OCI-LY1 (cell line): Measurements from ENCODE around the gene PIEZO1.

Experiments used
- H2AFZ ChIP-seq: fragments of 200-600 bp; sonication (generic), shearing (Covaris generic); 2 replicates; pipeline ENCODE4 v1.6.0; 2014; ENCODE audit warnings: antibody characterized with exemption, mild to moderate bottlenecking, low read length
- H3F3A ChIP-seq: fragments of 200-600 bp; sonication (generic), shearing (Covaris generic); 2 replicates; pipeline ENCODE4 v1.6.0; 2014; ENCODE audit warnings: mild to moderate bottlenecking, antibody characterized with exemption, low read length, moderate library complexity; ENCODE audit not compliant: insufficient read depth
- H3K27ac ChIP-seq: fragments of 200-600 bp; sonication (generic); 2 replicates; pipeline ENCODE4 v1.5.1; 2014; ENCODE audit warnings: low read length, mixed run types, mild to moderate bottlenecking, low read depth; ENCODE audit not compliant: poor library complexity, severe bottlenecking
- H3K27me3 ChIP-seq: fragments of 200-600 bp; sonication (generic); 2 replicates; pipeline ENCODE4 v1.6.0; 2014; ENCODE audit warnings: antibody characterized with exemption, mild to moderate bottlenecking, low read length, moderate library complexity; ENCODE audit not compliant: insufficient read depth
- H3K36me3 ChIP-seq: fragments of 200-600 bp; sonication (generic); 2 replicates; pipeline ENCODE4 v1.6.1; 2014; ENCODE audit warnings: mild to moderate bottlenecking, antibody characterized with exemption, low read length, moderate library complexity, mixed read lengths; ENCODE audit not compliant: insufficient read depth
- H3K4me1 ChIP-seq: fragments of 200-600 bp; sonication (generic); 2 replicates; pipeline ENCODE4 v1.5.1; 2014; ENCODE audit warnings: mild to moderate bottlenecking, low read length, moderate library complexity; ENCODE audit not compliant: insufficient read depth, severe bottlenecking
- H3K4me2 ChIP-seq: fragments of 200-600 bp; sonication (generic), shearing (Covaris generic); 2 replicates; pipeline ENCODE4 v1.6.1; 2014; ENCODE audit warnings: low read length
- H3K4me3 ChIP-seq: fragments of 200-600 bp; sonication (generic); 2 replicates; pipeline ENCODE4 v1.5.1; 2014; ENCODE audit warnings: low read length, low read depth, mild to moderate bottlenecking, mixed read lengths; ENCODE audit not compliant: poor library complexity, severe bottlenecking
- H3K79me2 ChIP-seq: fragments of 200-600 bp; shearing (Covaris generic); 2 replicates; pipeline ENCODE4 v1.6.1; 2016; ENCODE audit warnings: mixed run types, low read length, mixed read lengths; ENCODE audit not compliant: insufficient read depth
- H3K9ac ChIP-seq: fragments of 200-600 bp; sonication (generic), shearing (Covaris generic); 2 replicates; pipeline ENCODE4 v1.6.1; 2014; ENCODE audit warnings: mild to moderate bottlenecking, low read length, mixed read lengths
- H3K9me2 ChIP-seq: fragments of 200-600 bp; sonication (generic), shearing (Covaris generic); 2 replicates; pipeline ENCODE4 v1.6.1; 2014; ENCODE audit warnings: low read depth, mild to moderate bottlenecking, low read length, mixed read lengths
- H3K9me3 ChIP-seq: fragments of 200-600 bp; shearing (Covaris generic); 2 replicates; pipeline ENCODE4 v1.6.1; 2014; ENCODE audit warnings: low read length, mixed read lengths
- H4K20me1 ChIP-seq: fragments of 200-600 bp; sonication (generic), shearing (Covaris generic); 2 replicates; pipeline ENCODE4 v1.6.0; 2016; ENCODE audit warnings: mild to moderate bottlenecking, low read length; ENCODE audit not compliant: insufficient read depth
- EZH2 ChIP-seq: fragments of 200-600 bp; sonication (generic), shearing (Covaris generic); IDR thresholded peaks from 2 replicates; pipeline ENCODE4 v1.8.0; 2017; ENCODE audit warnings: borderline replicate concordance, mixed run types, mild to moderate bottlenecking, antibody characterized with exemption, low read length, moderate library complexity, mixed read lengths
- TF ChIP-seq, protein P1 (sequence below): fragments of 200-600 bp; sonication (generic), shearing (Covaris generic); IDR thresholded peaks from 2 replicates; pipeline ENCODE4 v1.5.1; 2017; ENCODE audit warnings: mild to moderate bottlenecking, antibody characterized with exemption, low read length, moderate library complexity, mixed read lengths

Gene PIEZO1

DNA sequence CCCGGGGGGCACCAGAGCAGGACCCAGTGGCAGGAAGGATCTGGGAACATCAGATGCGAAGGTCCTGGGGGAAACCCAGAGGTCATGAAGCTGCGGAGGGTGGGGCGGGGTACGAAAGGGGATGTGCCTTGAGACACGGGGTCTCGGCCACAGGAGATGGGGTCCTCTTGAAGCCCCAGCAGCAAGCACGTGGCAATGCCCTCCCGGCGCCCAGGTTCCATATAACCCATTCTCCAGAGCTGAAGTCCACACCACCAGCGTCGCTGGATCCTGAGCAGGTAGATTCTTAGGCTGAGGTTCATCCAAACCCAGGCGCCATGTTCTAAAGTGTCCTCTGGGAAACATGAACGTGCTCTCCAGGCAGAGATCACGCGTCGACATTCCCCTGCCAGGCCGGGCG is 20.9 kb downstream of the PIEZO1 start:
- no peaks in the 10 kb centered on the region for H3F3A ChIP-seq
- H4K20me1 ChIP-seq, result no peaks in the 10 kb centered on the region
- H3K27me3 ChIP-seq, result peaks cover 40% of the 10 kb centered on the region
- TF ChIP-seq EZH2, result no peak
- TF ChIP-seq, protein P1, sequence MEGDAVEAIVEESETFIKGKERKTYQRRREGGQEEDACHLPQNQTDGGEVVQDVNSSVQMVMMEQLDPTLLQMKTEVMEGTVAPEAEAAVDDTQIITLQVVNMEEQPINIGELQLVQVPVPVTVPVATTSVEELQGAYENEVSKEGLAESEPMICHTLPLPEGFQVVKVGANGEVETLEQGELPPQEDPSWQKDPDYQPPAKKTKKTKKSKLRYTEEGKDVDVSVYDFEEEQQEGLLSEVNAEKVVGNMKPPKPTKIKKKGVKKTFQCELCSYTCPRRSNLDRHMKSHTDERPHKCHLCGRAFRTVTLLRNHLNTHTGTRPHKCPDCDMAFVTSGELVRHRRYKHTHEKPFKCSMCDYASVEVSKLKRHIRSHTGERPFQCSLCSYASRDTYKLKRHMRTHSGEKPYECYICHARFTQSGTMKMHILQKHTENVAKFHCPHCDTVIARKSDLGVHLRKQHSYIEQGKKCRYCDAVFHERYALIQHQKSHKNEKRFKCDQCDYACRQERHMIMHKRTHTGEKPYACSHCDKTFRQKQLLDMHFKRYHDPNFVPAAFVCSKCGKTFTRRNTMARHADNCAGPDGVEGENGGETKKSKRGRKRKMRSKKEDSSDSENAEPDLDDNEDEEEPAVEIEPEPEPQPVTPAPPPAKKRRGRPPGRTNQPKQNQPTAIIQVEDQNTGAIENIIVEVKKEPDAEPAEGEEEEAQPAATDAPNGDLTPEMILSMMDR, result no peak
- H3K9me2 ChIP-seq, result no peaks in the 10 kb centered on the region
- no peaks in the 10 kb centered on the region for H3K79me2 ChIP-seq
- no peak overlapping the region for H2AFZ ChIP-seq
- H3K4me3 ChIP-seq, result no peak overlapping the region
- no peak overlapping the region for H3K4me2 ChIP-seq
- H3K9me3 ChIP-seq, result no peaks in the 10 kb centered on the region
- H3K36me3 ChIP-seq, result no peaks in the 10 kb centered on the region
- H3K9ac ChIP-seq, result no peak overlapping the region
- H3K4me1 ChIP-seq, result no peaks in the 10 kb centered on the region
- H3K27ac ChIP-seq, result no peak overlapping the region

DNA sequence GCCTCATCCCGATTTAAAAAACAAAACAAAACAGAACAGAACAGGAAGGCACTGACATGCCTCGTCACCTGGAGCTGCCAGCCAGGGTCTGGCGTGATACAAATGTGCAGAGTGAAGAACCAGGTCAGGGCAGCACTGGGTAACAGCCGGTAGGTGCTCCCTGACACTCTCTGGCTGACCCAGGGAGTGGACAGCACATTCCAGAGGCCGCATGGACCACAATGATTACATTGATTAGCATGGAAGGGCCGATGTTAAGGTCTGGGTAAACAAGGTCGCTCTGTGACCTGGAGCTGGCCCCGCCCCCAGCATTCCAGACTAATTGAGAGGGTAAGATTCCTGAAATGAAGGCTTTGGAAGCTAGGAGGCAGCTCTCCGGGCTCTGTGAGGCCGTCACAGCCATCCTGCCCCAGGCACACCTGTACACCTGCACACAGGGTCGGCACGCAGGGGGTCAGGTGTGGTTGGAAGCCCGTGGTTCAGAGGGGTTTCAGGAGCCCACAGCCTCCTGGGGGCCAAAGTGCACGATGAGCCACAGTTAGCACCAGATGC is 21.4 kb downstream of the PIEZO1 start:
- Histone ChIP-seq H3K9ac (no peak overlapping the region), H3K4me3 (no peak overlapping the region), H3K27me3 (peaks cover 40% of the 10 kb centered on the region), H2AFZ (no peak overlapping the region), H3K27ac (no peak overlapping the region), H3K9me2 (no peaks in the 10 kb centered on the region), H3K4me1 (no peaks in the 10 kb centered on the region), H3K4me2 (no peak overlapping the region), H4K20me1 (no peaks in the 10 kb centered on the region), H3K36me3 (no peaks in the 10 kb centered on the region), H3F3A (no peaks in the 10 kb centered on the region), H3K79me2 (no peaks in the 10 kb centered on the region), H3K9me3 (no peaks in the 10 kb centered on the region)
- TF ChIP-seq, protein P1, result no peak
- no peak for TF ChIP-seq EZH2

DNA sequence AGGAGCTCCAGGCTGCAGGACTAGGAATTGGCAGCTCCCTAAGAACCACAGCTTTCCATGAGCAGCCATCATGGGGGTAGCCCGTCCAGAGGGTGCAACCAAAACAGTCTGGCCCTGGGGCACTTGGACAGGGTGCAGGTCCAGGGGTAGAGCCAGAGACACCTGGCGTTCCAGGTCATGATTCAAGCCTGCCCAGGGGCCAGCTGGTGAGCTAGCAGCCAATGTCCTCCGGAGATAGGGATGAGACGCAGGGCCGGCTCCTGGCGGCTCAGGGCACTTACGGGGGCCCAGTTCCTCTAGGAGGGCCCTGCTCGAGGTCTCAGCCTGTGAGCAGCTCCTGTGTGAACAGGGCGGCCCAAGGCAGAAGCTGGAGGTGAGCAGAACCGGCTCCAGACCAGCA is 22.1 kb downstream of the PIEZO1 start:
- no peaks in the 10 kb centered on the region for H3K36me3 ChIP-seq
- no peak for TF ChIP-seq EZH2
- TF ChIP-seq, protein P1, result no peak
- H2AFZ ChIP-seq, result no peak overlapping the region
- H4K20me1 ChIP-seq, result no peaks in the 10 kb centered on the region
- no peak overlapping the region for H3K4me3 ChIP-seq
- H3K9ac ChIP-seq, result no peak overlapping the region
- H3K4me2 ChIP-seq, result no peak overlapping the region
- no peaks in the 10 kb centered on the region for H3K79me2 ChIP-seq
- no peaks in the 10 kb centered on the region for H3K9me3 ChIP-seq
- no peaks in the 10 kb centered on the region for H3F3A ChIP-seq
- H3K27ac ChIP-seq, result no peak overlapping the region
- H3K9me2 ChIP-seq, result no peaks in the 10 kb centered on the region
- no peaks in the 10 kb centered on the region for H3K4me1 ChIP-seq
- H3K27me3 ChIP-seq, result peaks cover 40% of the 10 kb centered on the region
